LNCAP (cell line): ENCODE results near the gene TNFRSF25.

ENCODE experiments used
- CTCF ChIP-seq: fragments of 450-650 bp; IDR thresholded peaks from 2 replicates; pipeline ENCODE4 v1.5.1; 2017; ENCODE audit warnings: mild to moderate bottlenecking

Gene TNFRSF25

GRCh38 chr1:6419397-6419803, 46.6 kb downstream of the TNFRSF25 start:
- TF ChIP-seq CTCF: no peak

GRCh38 chr1:6418668-6419396, 47.1 kb downstream of the TNFRSF25 start:
- no peak for TF ChIP-seq CTCF

GRCh38 chr1:6417961-6418667, 47.9 kb downstream of the TNFRSF25 start:
- TF ChIP-seq CTCF: no peak

GRCh38 chr1:6416906-6417305, 49.1 kb downstream of the TNFRSF25 start:
- no peak for TF ChIP-seq CTCF

GRCh38 chr1:6416295-6416656, 49.7 kb downstream of the TNFRSF25 start:
- no peak for TF ChIP-seq CTCF

- TF ChIP-seq CTCF: no peak
Measured at GRCh38 chr1:6414881-6415626, 50.9 kb downstream of the TNFRSF25 start.

- TF ChIP-seq CTCF: 0 out of 2 replicates have a peak, but pooled peaks have one; percentile 31
Measured at GRCh38 chr1:6414443-6414844, 51.5 kb downstream of the TNFRSF25 start.
